Activated CD8-positive, alpha-beta memory T cell treated with anti-CD3 and anti-CD28 coated beads for 36 hours (primary cell): ENCODE data around the gene SMARCD2. TPM values are rescaled to one million over a fixed set of nuclear protein-coding genes. Genes with fewer than 3 reads are reported as not detected.

ENCODE experiments used
- CTCF ChIA-PET: fragments of 350-600 bp; sonication (Branson Sonifier 250); formaldehyde crosslinking; loops from one replicate; lab custom pipeline; 2021; ENCODE audit warnings: antibody characterized with exemption; lab: Charles Lee
- POLR2A ChIA-PET: fragments of 350-600 bp; sonication (Branson Sonifier 250); formaldehyde crosslinking; loops from one replicate; lab custom pipeline; 2021; ENCODE audit warnings: antibody characterized with exemption; lab: Charles Lee
- total RNA-seq, 2 experiments: library from RNA; stranded (reverse); gene quantifications; one replicate each; pipeline ENCODE4 v1.2.3, GENCODE V29; 2021

SMARCD2 gene
- total RNA-seq, 2 experiments from 2014 or later: 95.2 to 98.4 TPM

DNA sequence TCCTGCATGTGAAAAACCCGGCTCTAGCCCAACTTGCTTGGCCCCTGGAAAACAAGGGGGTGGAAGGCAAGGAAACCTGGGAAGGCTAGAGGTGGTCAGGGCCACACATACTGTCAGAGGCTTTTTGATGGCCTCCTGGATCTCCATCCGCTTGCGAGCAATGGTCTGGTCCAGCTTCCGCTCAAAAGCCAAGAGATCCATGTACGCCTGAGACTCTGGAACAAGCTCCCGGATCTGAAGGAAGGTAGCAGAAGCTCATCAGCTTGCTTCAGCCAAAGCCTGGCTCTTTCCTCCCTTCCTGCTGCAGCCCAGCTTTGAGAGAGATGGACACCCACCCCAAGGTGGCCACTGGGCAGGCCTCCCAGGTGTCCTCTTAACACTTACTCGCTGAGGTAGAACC is 5.7 kb downstream of the SMARCD2 start:
- ChIA-PET POLR2A (no interaction called here), CTCF (no interaction called here)

GRCh38 chr17:63835167-63835720 is 7.2 kb downstream of the SMARCD2 start:
- ChIA-PET CTCF (interaction anchor here (0.8 to 1.9 kb wide), 4 partner anchors 14 to 192 kb away, joined by 3 to 7 read pairs (median 5); no protein-coding TSS in a partner anchor), POLR2A (no interaction called here)

DNA sequence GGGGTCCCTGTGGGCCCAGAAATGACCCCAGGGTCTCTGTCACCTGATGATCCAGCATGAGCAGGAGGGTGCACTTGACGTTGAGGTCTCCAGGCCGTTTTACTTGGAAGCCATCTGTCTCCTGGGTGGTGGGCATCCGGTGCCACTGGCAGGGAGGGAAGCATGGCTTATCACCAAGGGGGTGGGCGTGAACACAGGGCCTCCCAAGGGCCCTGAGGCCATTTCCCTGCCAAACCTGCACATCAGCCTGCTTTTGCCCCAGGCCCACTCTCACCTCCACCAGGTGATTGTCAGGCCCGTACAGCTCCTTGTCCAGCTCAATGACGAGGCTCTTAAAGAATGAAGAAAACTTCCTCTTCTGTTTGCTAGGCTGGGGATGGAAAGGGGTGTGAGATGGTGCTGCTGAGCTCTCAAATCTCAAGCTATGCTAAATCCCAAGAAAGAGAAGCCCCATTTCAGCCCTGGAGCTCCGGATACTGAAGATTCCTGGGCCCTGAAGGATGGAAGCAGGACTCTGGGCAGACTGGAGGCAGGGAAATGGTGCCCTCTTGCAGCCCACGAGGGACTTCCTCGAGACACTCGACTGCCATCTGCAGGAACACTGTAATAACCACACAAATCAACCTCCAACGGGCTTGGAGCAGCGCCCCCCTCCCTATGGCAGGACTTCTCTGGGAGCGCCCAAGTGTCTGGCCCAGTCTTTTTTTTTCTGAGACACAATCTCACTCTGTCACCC is 7.9 kb downstream of the SMARCD2 start:
- POLR2A ChIA-PET: interaction anchor here (0.6 kb wide), 1 partner anchor 92 kb away, joined by 5 read pairs; no protein-coding TSS in a partner anchor
- CTCF ChIA-PET: interaction anchor here (0.8 to 1.9 kb wide), 4 partner anchors 14 to 192 kb away, joined by 3 to 7 read pairs (median 5); no protein-coding TSS in a partner anchor

- ChIA-PET CTCF (interaction anchor here (0.9 to 1.9 kb wide), 4 partner anchors 10 to 193 kb away, joined by 3 to 7 read pairs (median 4); no protein-coding TSS in a partner anchor), POLR2A (interaction anchor here (0.6 to 1.4 kb wide), 2 partner anchors 8 to 92 kb away, joined by 4 to 5 read pairs; no protein-coding TSS in a partner anchor)
Measured at GRCh38 chr17:63833741-63834373, 8.6 kb downstream of the SMARCD2 start.

DNA sequence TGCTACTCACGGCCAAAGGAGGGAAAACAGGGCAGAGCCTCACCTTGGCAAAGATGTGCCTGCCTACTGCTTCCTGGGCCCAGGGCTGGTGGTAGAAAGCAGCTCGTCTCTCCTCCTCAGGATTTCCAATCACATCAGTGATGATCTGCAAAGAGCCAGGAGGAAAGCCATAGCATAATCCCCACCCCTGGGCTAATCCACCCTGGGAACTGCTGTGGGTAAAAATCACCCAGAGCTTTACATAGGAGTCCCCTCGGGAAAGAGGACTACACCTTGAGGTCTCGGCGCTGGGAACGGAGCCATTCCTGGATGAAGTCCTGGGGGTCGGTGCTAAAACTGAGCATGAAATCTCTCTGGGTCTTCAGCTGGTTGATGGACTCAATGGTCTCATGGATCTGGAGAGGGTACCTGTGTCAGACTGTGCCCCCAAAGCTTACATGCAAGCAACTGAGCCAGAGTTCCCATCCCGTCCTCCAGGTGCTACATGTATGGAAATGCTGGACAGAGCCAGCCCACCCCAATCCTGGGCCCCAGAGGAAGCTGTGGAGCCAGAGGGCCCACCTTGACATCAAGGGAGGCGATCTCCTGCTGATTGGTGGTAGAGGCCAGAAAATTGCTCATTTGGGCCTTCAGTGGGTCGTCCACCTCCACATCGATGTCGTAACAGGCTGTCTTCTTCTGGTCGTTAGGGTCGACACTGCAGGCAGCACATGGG is 9.3 kb downstream of the SMARCD2 start:
- CTCF ChIA-PET: interaction anchor here (0.8 to 1.3 kb wide), 4 partner anchors 8 to 23 kb away, joined by 3 to 4 read pairs (median 3); no protein-coding TSS in a partner anchor
- POLR2A ChIA-PET: interaction anchor here (0.6 to 1.4 kb wide), 2 partner anchors 9 to 83 kb away, joined by 4 read pairs; no protein-coding TSS in a partner anchor

- ChIA-PET CTCF (interaction anchor here (0.8 to 1.2 kb wide), 2 partner anchors 9 to 16 kb away, joined by 3 read pairs; no protein-coding TSS in a partner anchor), POLR2A (interaction anchor here (0.6 to 1.4 kb wide), 2 partner anchors 9 to 82 kb away, joined by 4 read pairs; no protein-coding TSS in a partner anchor)
Measured at GRCh38 chr17:63832455-63832854, 10.0 kb downstream of the SMARCD2 start.

- ChIA-PET POLR2A (interaction anchor here (0.8 kb wide), 1 partner anchor 8 kb away, joined by 3 read pairs; no protein-coding TSS in a partner anchor), CTCF (no interaction called here)
Measured at GRCh38 chr17:63832014-63832413, 10.5 kb downstream of the SMARCD2 start.

DNA sequence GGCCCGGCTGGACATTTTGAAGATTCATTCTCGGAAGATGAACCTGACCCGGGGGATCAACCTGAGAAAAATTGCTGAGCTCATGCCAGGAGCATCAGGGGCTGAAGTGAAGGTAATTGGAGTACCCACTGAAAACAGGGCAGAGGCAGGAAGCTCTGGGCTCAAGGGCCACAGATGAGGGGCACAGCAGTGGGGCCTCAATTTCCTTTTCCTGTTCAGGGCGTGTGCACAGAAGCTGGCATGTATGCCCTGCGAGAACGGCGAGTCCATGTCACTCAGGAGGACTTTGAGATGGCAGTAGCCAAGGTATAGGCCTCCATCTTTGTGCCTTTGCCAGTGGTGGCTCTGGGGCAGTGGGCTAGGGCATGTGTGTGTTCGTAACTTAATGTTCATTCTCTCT is 11.0 kb downstream of the SMARCD2 start:
- ChIA-PET POLR2A (interaction anchor here (0.8 to 2.1 kb wide), 3 partner anchors 9 to 14 kb away, joined by 3 to 6 read pairs (median 6); no protein-coding TSS in a partner anchor), CTCF (interaction anchor here (1.1 kb wide), 2 partner anchors 9 to 17 kb away, joined by 3 read pairs; no protein-coding TSS in a partner anchor)

- POLR2A ChIA-PET: interaction anchor here (1.1 to 2.1 kb wide), 4 partner anchors 11 to 57 kb away, joined by 3 to 6 read pairs (median 4); partner anchors contain the start of genes CCDC47 and SMARCD2
- CTCF ChIA-PET: interaction anchor here (1.1 to 1.6 kb wide), 4 partner anchors 9 to 405 kb away, joined by 3 read pairs; no protein-coding TSS in a partner anchor
Measured at GRCh38 chr17:63830904-63831491, 11.5 kb downstream of the SMARCD2 start.

GRCh38 chr17:63830278-63830677 is 12.2 kb downstream of the SMARCD2 start:
- CTCF ChIA-PET: interaction anchor here (1.1 to 1.6 kb wide), 4 partner anchors 8 to 405 kb away, joined by 3 read pairs; no protein-coding TSS in a partner anchor
- POLR2A ChIA-PET: interaction anchor here (1.1 to 2.1 kb wide), 5 partner anchors 10 to 57 kb away, joined by 3 to 6 read pairs (median 3); partner anchors contain the start of genes CCDC47 and SMARCD2

DNA sequence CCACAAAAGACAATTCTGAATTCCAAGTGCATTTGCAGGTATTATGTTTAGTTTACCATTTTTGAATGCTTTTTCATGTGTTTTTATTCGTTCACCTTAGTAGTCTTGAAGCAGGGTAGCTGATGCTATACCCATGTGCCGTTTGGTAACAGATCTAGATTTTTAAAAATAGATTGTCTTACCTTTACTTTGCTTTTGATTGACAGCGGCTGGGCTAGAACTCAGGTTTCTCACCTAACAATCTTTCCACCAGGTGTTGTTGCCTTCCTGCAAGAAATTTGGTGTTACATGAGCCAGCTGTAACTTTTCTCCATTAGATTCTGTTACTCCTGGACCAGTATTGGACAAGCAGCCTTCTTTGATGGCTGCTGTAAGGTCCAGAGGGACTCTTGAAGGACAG is 13.5 kb downstream of the SMARCD2 start:
- ChIA-PET POLR2A (interaction anchor here (0.9 to 1.3 kb wide), 2 partner anchors 12 to 13 kb away, joined by 3 read pairs; no protein-coding TSS in a partner anchor), CTCF (interaction anchor here (1.2 to 1.4 kb wide), 3 partner anchors 11 to 20 kb away, joined by 3 to 6 read pairs (median 4); no protein-coding TSS in a partner anchor)

DNA sequence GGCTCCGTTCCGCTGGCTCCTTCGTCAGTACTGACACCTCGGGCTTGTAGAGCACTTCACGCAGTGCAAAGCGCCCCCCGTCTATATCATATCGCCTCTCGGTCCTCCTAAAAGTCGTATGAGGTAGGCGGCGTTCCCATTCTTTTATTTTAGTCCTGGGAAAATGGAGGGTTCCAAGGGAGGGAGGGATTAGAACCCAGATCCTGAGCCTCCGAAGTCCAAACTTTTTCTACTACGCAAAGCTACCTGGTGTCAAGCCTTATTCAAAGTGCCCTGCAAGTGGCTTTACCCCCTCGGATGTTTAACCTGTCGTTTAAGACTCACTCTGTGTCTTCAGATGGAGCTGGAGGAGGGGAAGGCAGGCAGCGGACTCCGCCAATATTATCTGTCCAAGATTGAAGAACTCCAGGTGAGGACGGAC is 14.7 kb downstream of the SMARCD2 start:
- CTCF ChIA-PET: interaction anchor here (1.2 to 1.4 kb wide), 2 partner anchors 12 to 20 kb away, joined by 4 to 6 read pairs; no protein-coding TSS in a partner anchor
- POLR2A ChIA-PET: interaction anchor here (0.6 to 3.5 kb wide), 3 partner anchors 14 to 56 kb away, joined by 3 to 18 read pairs (median 7); partner anchors contain the start of genes CCDC47 and DDX42

- ChIA-PET CTCF (interaction anchor here (1.5 kb wide), 1 partner anchor 13 kb away, joined by 4 read pairs; no protein-coding TSS in a partner anchor), POLR2A (interaction anchor here (0.6 to 3.5 kb wide), 5 partner anchors 13 to 127 kb away, joined by 3 to 18 read pairs (median 3); partner anchors contain the start of genes CCDC47, DDX42 and LIMD2)
Measured at GRCh38 chr17:63827002-63827800, 15.3 kb downstream of the SMARCD2 start, which contains the start of the genes FTSJ3 and PSMC5. Gene FTSJ3 (minus strand): TSS chr17:63827663. CDS start chr17:63826902, 761 bp downstream. Gene PSMC5 (plus strand): TSS chr17:63827431. CDS start chr17:63827491, 60 bp downstream.

- POLR2A ChIA-PET: interaction anchor here (0.6 to 3.5 kb wide), 6 partner anchors 14 to 128 kb away, joined by 3 to 18 read pairs (median 3); partner anchors contain the start of genes CCDC47, DDX42 and LIMD2
- CTCF ChIA-PET: interaction anchor here (1.5 kb wide), 1 partner anchor 14 kb away, joined by 4 read pairs; no protein-coding TSS in a partner anchor
Measured at GRCh38 chr17:63826468-63827001, 15.9 kb downstream of the SMARCD2 start.

DNA sequence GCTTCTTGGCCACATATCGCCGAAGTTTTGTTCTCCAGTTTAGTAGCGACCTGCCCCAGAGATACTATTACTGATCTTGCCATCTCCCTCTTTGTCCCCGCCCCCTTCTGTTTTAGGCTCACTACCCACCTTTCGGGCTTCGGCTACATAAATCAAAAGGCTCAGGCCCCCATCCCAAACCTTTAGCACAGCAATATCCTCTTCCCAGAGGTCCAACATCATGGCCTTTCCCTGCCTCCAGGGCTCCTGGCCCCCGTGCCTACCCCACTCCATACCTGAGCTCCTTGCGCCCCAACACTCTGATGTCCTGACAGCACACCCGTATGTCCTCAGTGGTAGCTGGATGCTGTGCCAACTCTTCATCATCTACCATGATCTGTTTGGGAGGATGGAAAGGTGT is 18.1 kb downstream of the SMARCD2 start:
- POLR2A ChIA-PET: interaction anchor here (0.5 kb wide), 2 partner anchors 14 to 22 kb away, joined by 3 to 4 read pairs; no protein-coding TSS in a partner anchor
- CTCF ChIA-PET: interaction anchor here (1.0 to 1.3 kb wide), 2 partner anchors 9 to 25 kb away, joined by 3 to 5 read pairs; no protein-coding TSS in a partner anchor
